GM12874 (cell line): ENCODE data around the gene SMAD5.

Source experiments
- TF ChIP-seq, protein P1 (sequence below): IDR thresholded peaks from 2 replicates; pipeline ENCODE4 v1.5.1; 2011; ENCODE audit warnings: low read depth, mild to moderate bottlenecking, control low read depth, low read length, moderate library complexity; ENCODE audit not compliant: insufficient read depth

The SMAD5 gene

DNA sequence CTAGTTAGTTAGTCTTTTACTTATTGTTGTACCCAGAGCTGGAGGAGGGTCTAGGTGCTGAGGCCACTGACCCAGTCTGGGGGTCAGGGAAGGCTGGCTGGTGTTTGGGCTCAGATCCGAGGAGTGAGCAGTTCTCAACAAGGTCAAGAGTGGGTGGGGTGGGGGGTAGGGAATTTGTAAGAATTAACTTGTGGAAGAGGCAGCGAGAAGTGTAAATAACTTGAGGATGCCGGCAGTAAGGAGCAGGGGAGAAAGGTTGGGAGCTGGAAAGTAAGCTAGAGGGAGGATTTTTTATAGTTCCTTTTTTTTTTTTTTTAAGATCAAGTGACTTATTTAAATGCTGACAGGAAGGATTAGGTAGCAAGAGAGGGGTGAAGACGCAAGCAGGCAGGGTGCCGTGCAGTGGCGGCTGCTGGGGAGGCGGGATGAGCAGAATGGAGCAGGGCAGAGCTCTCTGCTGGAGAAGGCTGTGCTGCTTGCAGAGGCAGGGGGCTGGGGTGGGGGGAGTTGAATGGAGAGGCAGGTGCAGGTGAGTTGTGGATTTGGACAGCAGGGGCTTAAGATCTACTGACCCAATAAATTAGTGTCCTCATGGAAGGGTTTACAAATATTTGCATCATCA lies 95.6 kb downstream of the SMAD5 start:
- TF ChIP-seq, protein P1, sequence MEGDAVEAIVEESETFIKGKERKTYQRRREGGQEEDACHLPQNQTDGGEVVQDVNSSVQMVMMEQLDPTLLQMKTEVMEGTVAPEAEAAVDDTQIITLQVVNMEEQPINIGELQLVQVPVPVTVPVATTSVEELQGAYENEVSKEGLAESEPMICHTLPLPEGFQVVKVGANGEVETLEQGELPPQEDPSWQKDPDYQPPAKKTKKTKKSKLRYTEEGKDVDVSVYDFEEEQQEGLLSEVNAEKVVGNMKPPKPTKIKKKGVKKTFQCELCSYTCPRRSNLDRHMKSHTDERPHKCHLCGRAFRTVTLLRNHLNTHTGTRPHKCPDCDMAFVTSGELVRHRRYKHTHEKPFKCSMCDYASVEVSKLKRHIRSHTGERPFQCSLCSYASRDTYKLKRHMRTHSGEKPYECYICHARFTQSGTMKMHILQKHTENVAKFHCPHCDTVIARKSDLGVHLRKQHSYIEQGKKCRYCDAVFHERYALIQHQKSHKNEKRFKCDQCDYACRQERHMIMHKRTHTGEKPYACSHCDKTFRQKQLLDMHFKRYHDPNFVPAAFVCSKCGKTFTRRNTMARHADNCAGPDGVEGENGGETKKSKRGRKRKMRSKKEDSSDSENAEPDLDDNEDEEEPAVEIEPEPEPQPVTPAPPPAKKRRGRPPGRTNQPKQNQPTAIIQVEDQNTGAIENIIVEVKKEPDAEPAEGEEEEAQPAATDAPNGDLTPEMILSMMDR = no peak

DNA sequence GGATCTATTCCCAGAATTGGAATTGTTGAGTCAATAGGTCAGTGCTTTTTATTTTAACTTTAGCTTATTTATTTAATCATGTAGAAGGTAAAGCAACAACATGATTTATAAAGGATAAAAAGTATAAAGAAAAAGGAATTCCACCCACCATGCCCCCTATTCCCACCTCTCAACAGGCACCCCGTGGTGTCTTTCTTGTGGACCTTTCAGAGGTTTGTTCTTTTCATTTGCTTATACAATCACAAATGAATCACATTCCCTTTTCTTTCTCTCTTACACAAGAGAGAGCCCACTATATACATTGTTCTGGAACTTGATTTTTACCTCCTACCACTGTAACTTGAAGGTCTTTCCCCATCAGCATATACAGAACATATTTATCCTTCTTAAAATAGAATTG lies 97.5 kb downstream of the SMAD5 start:
- TF ChIP-seq, protein P1 = no peak

DNA sequence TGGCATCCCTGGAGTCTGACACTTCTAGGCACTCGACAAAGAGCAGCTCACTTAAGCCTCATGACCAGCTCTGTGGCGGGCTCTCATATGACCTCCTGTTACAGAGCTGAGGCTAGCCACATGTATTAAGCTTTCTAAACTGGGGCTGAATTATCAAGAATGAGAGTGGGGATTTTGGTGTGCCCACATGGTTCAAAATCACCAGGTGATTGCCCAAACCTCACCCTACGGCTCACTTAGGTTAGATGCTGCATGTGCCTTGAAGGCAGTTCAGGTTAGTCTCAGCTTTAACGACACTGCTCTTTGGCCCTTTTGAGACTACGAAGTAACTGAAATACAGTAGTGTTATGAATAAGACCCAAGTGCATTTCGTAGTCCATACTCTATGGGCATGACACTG lies 99.7 kb downstream of the SMAD5 start:
- TF ChIP-seq, protein P1 = no peak
